BJ (cell line): ENCODE data around the gene KLHL22. TPM values are rescaled to one million over a fixed set of nuclear protein-coding genes. Genes with fewer than 3 reads are reported as not detected.
"Not testable (repeated sequence)": the region's sequence is repeated elsewhere in the genome, so short reads cannot be mapped to it uniquely, and the experiment has no call there.

ENCODE experiments used
- CTCF ChIA-PET: fragments of 350-600 bp; formaldehyde crosslinking; extraction: SDS; loops from one replicate; lab custom pipeline; 2021; ENCODE audit warnings: antibody characterized with exemption, inconsistent platforms; lab: Yijun Ruan, JAX
- POLR2A ChIA-PET: fragments of 300-600 bp; sonication (Branson Sonifier 250); formaldehyde crosslinking; extraction: SDS; loops from one replicate; lab custom pipeline; 2021; ENCODE audit warnings: antibody characterized with exemption; lab: Charles Lee
- DNase-seq: peaks from one replicate; pipeline ENCODE4 v3.0.0-alpha.2; 2011; ENCODE audit warnings: low read depth
- H3K27me3 ChIP-seq: 2 replicates; pipeline ENCODE4 v1.6.0; 2011; ENCODE audit warnings: low read length; ENCODE audit not compliant: control insufficient read depth, insufficient read depth
- H3K36me3 ChIP-seq: 2 replicates; pipeline ENCODE4 v1.5.1; 2011; ENCODE audit warnings: low read length; ENCODE audit not compliant: control insufficient read depth, insufficient read depth
- H3K4me3 ChIP-seq: 2 replicates; pipeline ENCODE4 v1.5.1; 2011; ENCODE audit warnings: low read depth, mild to moderate bottlenecking, control low read depth, low read length
- CTCF ChIP-seq: IDR thresholded peaks from 2 replicates; pipeline ENCODE4 v1.5.1; 2011; ENCODE audit warnings: low read depth, mild to moderate bottlenecking, control low read depth, inconsistent platforms, low read length, moderate library complexity; ENCODE audit not compliant: insufficient read depth
- polyA plus RNA-seq: library from polyadenylated mRNA; depleted of rRNA; stranded (reverse); fragments of >200 nt; gene quantifications from 2 replicates; pipeline ENCODE4 v1.2.3, GENCODE V29; 2011; rRNA removed
- small RNA-seq: library from RNA; depleted of rRNA; stranded (forward); fragments of <200 nt; gene quantifications from one replicate; pipeline ENCODE3, GENCODE V24; 2012; ENCODE audit warnings: low replicate concordance, low read depth; ENCODE audit not compliant: insufficient read length

Gene KLHL22
- polyA plus RNA-seq, 1 experiment, result 34.0 TPM

- Histone ChIP-seq H3K36me3 (no peaks in the 10 kb centered on the region), H3K27me3 (no peaks in the 10 kb centered on the region), H3K4me3 (no peak overlapping the region)
- no peak for TF ChIP-seq CTCF
- CTCF ChIA-PET, result interaction anchor here (0.8 to 0.9 kb wide), 2 partner anchors 12 to 238 kb away, joined by 3 read pairs; no protein-coding TSS in a partner anchor
- no peak for DNase-seq
- POLR2A ChIA-PET, result no interaction called here
These were observed 100.3 kb downstream of the KLHL22 start for GRCh38 chr22:20395181-20395906.

DNA sequence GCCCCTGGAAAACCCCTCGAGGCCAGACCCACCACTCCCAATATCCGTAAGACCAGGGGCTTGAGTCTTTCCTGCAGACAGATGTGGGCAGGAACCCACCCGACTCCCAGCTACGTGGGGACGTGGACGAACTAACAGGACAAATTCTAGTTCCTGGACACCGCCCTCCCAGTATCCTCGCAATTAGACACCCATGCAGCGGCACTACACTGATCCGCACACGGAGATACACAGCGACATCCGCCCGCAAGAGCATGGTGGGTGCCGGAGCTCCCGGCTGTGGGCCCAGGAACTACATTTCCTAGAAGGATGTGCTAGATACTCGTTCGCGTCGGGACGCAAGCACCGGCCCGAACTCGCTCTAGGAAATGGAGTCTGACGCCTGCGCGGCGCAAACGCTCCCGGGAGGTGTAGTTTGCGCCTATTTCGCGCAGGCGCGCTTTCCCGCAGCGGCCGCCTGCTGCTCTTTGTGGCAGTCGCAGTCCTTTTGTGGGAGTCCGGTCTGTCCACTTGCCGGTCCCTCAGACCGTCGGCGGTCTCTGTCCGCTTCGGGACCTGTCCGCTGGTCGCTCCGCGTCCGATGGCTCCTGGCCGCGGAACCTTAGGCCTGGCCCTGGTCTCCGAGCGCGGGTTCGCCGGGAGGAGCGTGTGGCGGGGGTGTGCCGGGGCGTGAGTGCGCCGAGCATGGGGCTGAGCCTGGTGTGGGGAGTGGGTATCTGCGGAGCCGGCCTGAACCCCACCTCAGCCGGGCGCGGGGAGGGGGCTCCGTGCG is 101.7 kb downstream of the KLHL22 start, which contains the start of gene ZNF74:
Gene ZNF74 (plus strand): TSS at position 447 of the 772 bp plus-strand sequence. CDS start 478 bp downstream, outside the sequence.
- ChIA-PET CTCF (interaction anchor here (1.6 kb wide), 1 partner anchor 63 kb away, joined by 3 read pairs; no protein-coding TSS in a partner anchor), POLR2A (interaction anchor here (0.6 kb wide), 1 partner anchor 35 kb away, joined by 11 read pairs; no protein-coding TSS in a partner anchor)

DNA sequence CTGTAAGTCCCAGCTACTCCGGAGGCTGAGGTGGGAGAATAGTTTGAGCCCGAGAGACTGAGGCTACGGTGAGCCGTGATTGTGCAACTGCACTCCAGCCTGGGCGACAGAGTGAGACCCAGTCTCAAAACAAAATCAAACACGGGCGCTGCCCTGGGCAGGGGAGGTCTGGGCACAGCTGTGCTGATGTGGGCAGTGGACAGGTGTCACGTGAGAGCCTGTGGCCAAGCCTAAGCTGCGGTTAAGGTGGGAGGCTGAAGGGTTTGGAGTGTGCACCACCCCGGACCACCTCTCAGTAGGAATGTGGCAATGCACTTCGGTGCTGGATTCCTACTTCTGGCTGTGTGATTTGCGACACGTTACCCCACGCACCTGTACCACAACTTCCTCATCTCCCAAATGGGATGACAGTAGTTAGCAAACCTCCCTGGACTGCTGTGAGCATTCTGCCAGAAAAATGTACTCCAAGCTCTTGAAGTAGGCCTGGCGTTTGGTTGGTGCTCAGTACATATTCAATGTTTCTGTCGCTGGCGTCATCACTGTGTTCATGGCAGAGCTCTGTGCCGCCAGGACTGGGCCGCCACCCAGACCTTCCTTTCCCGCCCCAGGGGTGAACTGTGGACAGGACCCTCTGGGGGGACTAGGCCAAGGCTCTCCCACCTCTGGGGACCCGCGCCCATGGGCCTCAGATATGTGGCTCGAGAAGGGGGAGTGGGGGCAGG is 102.5 kb downstream of the KLHL22 start:
- ChIA-PET CTCF (interaction anchor here (1.6 kb wide), 1 partner anchor 63 kb away, joined by 3 read pairs; no protein-coding TSS in a partner anchor), POLR2A (no interaction called here)
- Histone ChIP-seq H3K27me3 (peaks cover 4% of the 10 kb centered on the region; the same call in 1 of the 2 replicates), H3K36me3 (no peaks in the 10 kb centered on the region), H3K4me3 (peak overlapping the region; percentile 59)
- DNase-seq, result no peak
- no peak for TF ChIP-seq CTCF

More for the DNA sequence above, 101.7 kb downstream of the KLHL22 start, which contains the start of gene ZNF74:
- Histone ChIP-seq H3K36me3 (no peaks in the 10 kb centered on the region), H3K27me3 (0 out of 2 replicates have a peak, but pooled peaks cover 2% of the 10 kb centered on the region), H3K4me3 (peak within 1 kb of the TSS; percentile 59)
- peak; percentile 17; the same call in 1 of the 2 replicates for TF ChIP-seq CTCF
- DNase-seq, result peak; percentile 67

DNA sequence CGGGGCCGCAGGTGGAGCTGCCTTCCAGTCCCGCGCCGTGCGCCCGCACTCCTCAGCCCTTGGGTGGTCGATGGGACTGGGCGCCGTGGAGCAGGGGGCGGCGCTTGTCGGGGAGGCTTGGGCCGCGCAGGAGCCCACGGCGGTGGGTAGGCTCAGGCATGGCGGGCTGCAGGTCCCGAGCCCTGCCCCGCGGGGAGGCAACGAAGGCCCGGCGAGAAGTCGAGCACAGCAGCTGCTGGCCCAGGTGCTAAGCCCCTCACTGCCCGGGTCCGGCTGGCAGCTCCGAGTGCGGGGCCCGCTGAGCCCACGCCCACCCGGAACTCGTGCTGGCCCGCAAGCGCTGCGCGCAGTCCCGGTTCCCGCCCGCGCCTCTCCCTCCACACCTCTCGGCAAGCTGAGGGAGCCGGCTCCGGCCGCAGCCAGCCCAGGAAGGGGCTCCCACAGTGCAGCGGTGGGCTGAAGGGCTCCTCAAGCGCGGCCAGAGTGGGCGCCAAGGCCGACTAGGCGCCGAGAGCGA is 103.2 kb downstream of the KLHL22 start:
- CTCF ChIA-PET, result interaction anchor here (1.6 kb wide), 1 partner anchor 64 kb away, joined by 3 read pairs; no protein-coding TSS in a partner anchor
- H3K4me3 ChIP-seq, H3K36me3 ChIP-seq, POLR2A ChIA-PET, DNase-seq, H3K27me3 ChIP-seq: not testable (repeated sequence)

Small RNA genes lying within 50 kb of the gene (small RNA-seq; reads per million reads assigned to genes)
- gene RF00019 (not detected), gene RN7SL812P (not detected), gene RNU6-225P (not detected), gene RNY1P9 (not detected)

Other genes starting within 250 kb of the KLHL22 start
- 0.40 and 0.77 TPM in 2 replicates for gene RTN4R, start 227.5 kb downstream of the KLHL22 start, polyA plus RNA-seq
- 38.9 and 65.8 TPM in 2 replicates for gene DGCR6L, start 175.7 kb downstream of the KLHL22 start, polyA plus RNA-seq
- gene ZNF74, start 101.6 kb downstream of the KLHL22 start, polyA plus RNA-seq, result 4.5 and 6.9 TPM in 2 replicates
- gene SCARF2, start 58.0 kb downstream of the KLHL22 start, polyA plus RNA-seq, result 15.3 and 28.8 TPM in 2 replicates
- gene MED15, start 11.8 kb upstream of the KLHL22 start, polyA plus RNA-seq, result 24.2 and 42.7 TPM in 2 replicates